KMS-11 (cell line): Measurements from ENCODE around the gene RCBTB2.
A peak's percentile ranks its signal among the peaks of the same experiment; 100 is the strongest.

ENCODE experiments used
- H2AFZ ChIP-seq: fragments of 200-600 bp; sonication (generic); 2 replicates; pipeline ENCODE4 v1.6.1; 2016; ENCODE audit warnings: antibody characterized with exemption, mixed run types, low read depth
- H3K27ac ChIP-seq: fragments of 200-600 bp; sonication (generic); 2 replicates; pipeline ENCODE4 v1.6.1; 2016; ENCODE audit warnings: mild to moderate bottlenecking, mixed run types
- H3K27me3 ChIP-seq: fragments of 200-600 bp; sonication (generic); 2 replicates; pipeline ENCODE4 v1.6.1; 2017; ENCODE audit warnings: mild to moderate bottlenecking, low read depth, mixed run types, moderate library complexity; ENCODE audit not compliant: insufficient read depth
- H3K36me3 ChIP-seq: fragments of 200-600 bp; sonication (generic); 2 replicates; pipeline ENCODE4 v1.6.1; 2017; ENCODE audit warnings: mild to moderate bottlenecking, mixed run types; ENCODE audit not compliant: insufficient read depth
- H3K4me1 ChIP-seq: fragments of 200-600 bp; sonication (generic); 2 replicates; pipeline ENCODE4 v1.6.1; 2016; ENCODE audit warnings: mild to moderate bottlenecking, low read depth, mixed run types; ENCODE audit not compliant: poor library complexity, severe bottlenecking
- H3K4me2 ChIP-seq: fragments of 200-600 bp; sonication (generic); 2 replicates; pipeline ENCODE4 v1.7.0; 2016; ENCODE audit warnings: mild to moderate bottlenecking, mixed run types
- H3K4me3 ChIP-seq: fragments of 200-600 bp; sonication (generic); IDR thresholded peaks from 2 replicates; pipeline ENCODE4 v1.6.1; 2017; ENCODE audit warnings: low read depth, low read length, mixed read lengths; ENCODE audit not compliant: insufficient read depth
- H3K79me2 ChIP-seq: fragments of 200-600 bp; sonication (generic); 2 replicates; pipeline ENCODE4 v1.6.1; 2016; ENCODE audit warnings: low read depth, mixed run types; ENCODE audit not compliant: insufficient read depth
- H3K9ac ChIP-seq: fragments of 200-600 bp; sonication (generic); 2 replicates; pipeline ENCODE4 v1.6.1; 2016; ENCODE audit warnings: mild to moderate bottlenecking, mixed run types
- H4K20me1 ChIP-seq: fragments of 200-600 bp; sonication (generic); 2 replicates; pipeline ENCODE4 v1.6.1; 2016; ENCODE audit warnings: mild to moderate bottlenecking, mixed run types; ENCODE audit not compliant: insufficient read depth
- TF ChIP-seq, protein P1 (sequence below): fragments of 200-600 bp; sonication (generic); conservative IDR thresholded peaks from 2 replicates; pipeline ENCODE4 v1.6.1; 2017; ENCODE audit warnings: low read depth, mild to moderate bottlenecking, antibody characterized with exemption, low read length, moderate library complexity, mixed read lengths

RCBTB2 gene

GRCh38 chr13:48505597-48506091, 27.2 kb downstream of the RCBTB2 start:
- TF ChIP-seq, protein P1, sequence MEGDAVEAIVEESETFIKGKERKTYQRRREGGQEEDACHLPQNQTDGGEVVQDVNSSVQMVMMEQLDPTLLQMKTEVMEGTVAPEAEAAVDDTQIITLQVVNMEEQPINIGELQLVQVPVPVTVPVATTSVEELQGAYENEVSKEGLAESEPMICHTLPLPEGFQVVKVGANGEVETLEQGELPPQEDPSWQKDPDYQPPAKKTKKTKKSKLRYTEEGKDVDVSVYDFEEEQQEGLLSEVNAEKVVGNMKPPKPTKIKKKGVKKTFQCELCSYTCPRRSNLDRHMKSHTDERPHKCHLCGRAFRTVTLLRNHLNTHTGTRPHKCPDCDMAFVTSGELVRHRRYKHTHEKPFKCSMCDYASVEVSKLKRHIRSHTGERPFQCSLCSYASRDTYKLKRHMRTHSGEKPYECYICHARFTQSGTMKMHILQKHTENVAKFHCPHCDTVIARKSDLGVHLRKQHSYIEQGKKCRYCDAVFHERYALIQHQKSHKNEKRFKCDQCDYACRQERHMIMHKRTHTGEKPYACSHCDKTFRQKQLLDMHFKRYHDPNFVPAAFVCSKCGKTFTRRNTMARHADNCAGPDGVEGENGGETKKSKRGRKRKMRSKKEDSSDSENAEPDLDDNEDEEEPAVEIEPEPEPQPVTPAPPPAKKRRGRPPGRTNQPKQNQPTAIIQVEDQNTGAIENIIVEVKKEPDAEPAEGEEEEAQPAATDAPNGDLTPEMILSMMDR, result no peak
- no peaks in the 10 kb centered on the region for H3K4me1 ChIP-seq
- H3K79me2 ChIP-seq, result no peaks in the 10 kb centered on the region
- H3K36me3 ChIP-seq, result no peaks in the 10 kb centered on the region
- H2AFZ ChIP-seq, result no peak overlapping the region
- no peaks in the 10 kb centered on the region for H3K27me3 ChIP-seq
- peak overlapping the region; percentile 25; the same call in 1 of the 2 replicates for H3K4me2 ChIP-seq
- H4K20me1 ChIP-seq, result no peaks in the 10 kb centered on the region
- H3K4me3 ChIP-seq, result no peak overlapping the region
- no peak overlapping the region for H3K9ac ChIP-seq
- no peak overlapping the region; the same call in 1 of the 2 replicates for H3K27ac ChIP-seq

- no peaks in the 10 kb centered on the region for H3K36me3 ChIP-seq
- TF ChIP-seq, protein P1, result no peak
- H4K20me1 ChIP-seq, result no peaks in the 10 kb centered on the region
- no peak overlapping the region for H3K4me3 ChIP-seq
- no peak overlapping the region for H3K27ac ChIP-seq
- H2AFZ ChIP-seq, result no peak overlapping the region
- H3K9ac ChIP-seq, result no peak overlapping the region
- no peaks in the 10 kb centered on the region for H3K4me1 ChIP-seq
- no peaks in the 10 kb centered on the region for H3K27me3 ChIP-seq
- no peaks in the 10 kb centered on the region for H3K79me2 ChIP-seq
- H3K4me2 ChIP-seq, result no peak overlapping the region
Measured at GRCh38 chr13:48505012-48505411, 27.9 kb downstream of the RCBTB2 start.

DNA sequence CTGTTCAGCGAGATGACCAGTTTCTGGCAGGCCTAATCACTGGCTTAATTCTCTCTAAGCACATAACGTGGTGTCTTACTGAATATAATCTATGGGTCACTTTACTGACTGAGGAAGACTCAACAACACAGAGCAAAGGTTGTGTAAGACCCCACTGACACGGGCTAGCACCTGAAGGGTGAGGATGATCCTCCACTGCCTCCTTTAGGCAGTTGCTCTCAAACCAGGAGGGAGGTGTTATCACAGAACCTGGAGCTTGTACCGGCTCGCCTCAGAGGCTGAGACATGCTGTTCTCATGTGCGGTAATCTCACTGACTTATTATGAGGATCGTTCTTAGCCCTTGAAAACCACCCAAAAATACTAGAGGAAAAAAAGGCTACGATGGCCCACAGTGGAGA, 28.3 kb downstream of the RCBTB2 start:
- H3K36me3 ChIP-seq, result no peaks in the 10 kb centered on the region
- H3K27me3 ChIP-seq, result no peaks in the 10 kb centered on the region
- H4K20me1 ChIP-seq, result no peaks in the 10 kb centered on the region
- H2AFZ ChIP-seq, result no peak overlapping the region
- no peaks in the 10 kb centered on the region for H3K4me1 ChIP-seq
- TF ChIP-seq, protein P1, result no peak
- H3K4me3 ChIP-seq, result no peak overlapping the region
- H3K4me2 ChIP-seq, result no peak overlapping the region
- no peak overlapping the region for H3K27ac ChIP-seq
- no peaks in the 10 kb centered on the region for H3K79me2 ChIP-seq
- no peak overlapping the region for H3K9ac ChIP-seq

GRCh38 chr13:48502601-48503319, 30.1 kb downstream of the RCBTB2 start:
- no peak overlapping the region for H3K4me2 ChIP-seq
- no peaks in the 10 kb centered on the region for H3K36me3 ChIP-seq
- H3K79me2 ChIP-seq, result no peaks in the 10 kb centered on the region
- H3K9ac ChIP-seq, result no peak overlapping the region
- TF ChIP-seq, protein P1, result no peak
- H3K4me3 ChIP-seq, result no peak overlapping the region
- H3K4me1 ChIP-seq, result no peaks in the 10 kb centered on the region
- no peak overlapping the region for H3K27ac ChIP-seq
- no peaks in the 10 kb centered on the region for H4K20me1 ChIP-seq
- H2AFZ ChIP-seq, result no peak overlapping the region
- no peaks in the 10 kb centered on the region for H3K27me3 ChIP-seq
